ENCODE results near the gene SBSN.

The SBSN gene

GRCh38 chr19:35518313-35518712, 9.8 kb downstream of the SBSN start:
- TF ChIP-seq CTCF (IDR thresholded peaks at IDR 0.05; ENCODE audit: extremely low read depth, missing control alignments): no peak
- DNase-seq (ENCODE audit: low spot score): no peak

- no peak for DNase-seq (ENCODE audit: low spot score)
- no peak for TF ChIP-seq CTCF (IDR thresholded peaks at IDR 0.05; ENCODE audit: extremely low read depth, missing control alignments)
Measured at GRCh38 chr19:35517342-35517741, 10.8 kb downstream of the SBSN start.

GRCh38 chr19:35516310-35516709, 11.8 kb downstream of the SBSN start:
- TF ChIP-seq CTCF (IDR thresholded peaks at IDR 0.05; ENCODE audit: extremely low read depth, missing control alignments): no peak

GRCh38 chr19:35514282-35514809, 13.8 kb downstream of the SBSN start:
- no peak for DNase-seq (ENCODE audit: low spot score)
- no peak for TF ChIP-seq CTCF (IDR thresholded peaks at IDR 0.05; ENCODE audit: extremely low read depth, missing control alignments)

More at GRCh38 chr19:35516310-35516709, 11.8 kb downstream of the SBSN start:
- no peak for DNase-seq (ENCODE audit: low spot score)

GRCh38 chr19:35513628-35514281, 14.4 kb downstream of the SBSN start, which contains the start of gene DMKN:
DMKN (minus strand) TSS chr19:35513649; CDS start chr19:35513475, 174 bp downstream.
- no peak for TF ChIP-seq CTCF (IDR thresholded peaks at IDR 0.05; ENCODE audit: extremely low read depth, missing control alignments)
- no peak for DNase-seq (ENCODE audit: low spot score)

- TF ChIP-seq CTCF (IDR thresholded peaks at IDR 0.05; ENCODE audit: extremely low read depth, missing control alignments): no peak
- DNase-seq (ENCODE audit: low spot score): no peak
Measured at GRCh38 chr19:35512831-35513627, 15.1 kb downstream of the SBSN start.

GRCh38 chr19:35511337-35511736, 16.8 kb downstream of the SBSN start:
- TF ChIP-seq CTCF (IDR thresholded peaks at IDR 0.05; ENCODE audit: extremely low read depth, missing control alignments): no peak
- DNase-seq (ENCODE audit: low spot score): no peak
